ENCODE measurements around the gene PSMC2. TPM values are rescaled to one million over a fixed set of nuclear protein-coding genes. Genes with fewer than 3 reads are reported as not detected.

The PSMC2 gene
- polyA plus RNA-seq, 3 donors = 61.4 to 120 (median 104) TPM

DNA sequence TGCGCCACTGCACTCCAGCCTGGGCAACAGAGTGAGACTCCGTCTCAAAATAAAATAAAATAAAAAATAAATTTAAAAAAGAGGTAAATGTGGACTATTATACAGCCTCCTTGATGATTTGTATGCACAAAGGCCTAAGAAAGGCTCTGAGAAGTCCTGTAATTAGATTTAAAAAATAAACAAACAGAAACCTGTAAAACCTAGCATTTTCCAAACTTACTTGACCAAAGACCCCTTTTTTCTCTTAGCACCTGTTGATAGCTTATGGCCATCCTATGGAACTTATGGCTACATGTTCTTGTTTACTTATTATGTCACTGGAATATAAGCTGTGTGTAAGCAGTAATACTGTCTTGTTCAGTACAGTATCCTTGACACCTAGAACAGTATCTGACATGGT lies 8.6 kb upstream of the PSMC2 start:
- Histone ChIP-seq H3K9me3 (replicated peaks in 1 of 2; ENCODE audit: control insufficient read depth in 1 of 2, insufficient read depth in 1 of 2, low read length in 2 of 2) (no peaks in the 10 kb centered on the region), H3K27ac (ENCODE audit: low read depth in 1 of 2, low read length in 2 of 2) (no peak overlapping the region), H3K36me3 (replicated peaks in 1 of 2; ENCODE audit: control insufficient read depth in 1 of 2, insufficient read depth in 2 of 2, low read length in 2 of 2) (peaks cover 68 to 74% of the 10 kb centered on the region in 2 donors), H3K79me2 (ENCODE audit: insufficient read depth, low read length) (peaks cover 74% of the 10 kb centered on the region), H4K20me1 (ENCODE audit: insufficient read depth, low read length) (no peaks in the 10 kb centered on the region), H2AFZ (ENCODE audit: insufficient read depth, low read depth, low read length, poor library complexity, severe bottlenecking) (no peak overlapping the region), H3K4me1 (ENCODE audit: control insufficient read depth in 1 of 2, insufficient read depth in 2 of 2, low read length in 2 of 2) (peaks cover 8 to 10% of the 10 kb centered on the region in 2 donors), H3K9ac (ENCODE audit: insufficient read depth, low read length, poor library complexity, severe bottlenecking) (no peak overlapping the region), H3K27me3 (ENCODE audit: control insufficient read depth in 2 of 2, insufficient read depth in 2 of 2, low read length in 2 of 2) (no peaks in the 10 kb centered on the region), H3K4me3 (replicated peaks in 1 of 3; ENCODE audit: low read depth in 2 of 3, low read length in 3 of 3) (no peak overlapping the region), H3K4me2 (replicated peaks; ENCODE audit: extremely low read depth, low read length, poor library complexity, severe bottlenecking) (no peak overlapping the region)
- no peak for DNase-seq
- Mint-ChIP-seq H3K9me3 (no peaks in the 10 kb centered on the region), H3K36me3 (peaks cover 54 to 72% of the 10 kb centered on the region in 2 donors), H3K4me1 (peaks cover 17% of the 10 kb centered on the region), H3K27ac (no peak overlapping the region), H3K4me3 (no peak overlapping the region), H3K27me3 (ENCODE audit: low read depth in 3 of 3) (no peaks in the 10 kb centered on the region)
- TF ChIP-seq, protein P1, sequence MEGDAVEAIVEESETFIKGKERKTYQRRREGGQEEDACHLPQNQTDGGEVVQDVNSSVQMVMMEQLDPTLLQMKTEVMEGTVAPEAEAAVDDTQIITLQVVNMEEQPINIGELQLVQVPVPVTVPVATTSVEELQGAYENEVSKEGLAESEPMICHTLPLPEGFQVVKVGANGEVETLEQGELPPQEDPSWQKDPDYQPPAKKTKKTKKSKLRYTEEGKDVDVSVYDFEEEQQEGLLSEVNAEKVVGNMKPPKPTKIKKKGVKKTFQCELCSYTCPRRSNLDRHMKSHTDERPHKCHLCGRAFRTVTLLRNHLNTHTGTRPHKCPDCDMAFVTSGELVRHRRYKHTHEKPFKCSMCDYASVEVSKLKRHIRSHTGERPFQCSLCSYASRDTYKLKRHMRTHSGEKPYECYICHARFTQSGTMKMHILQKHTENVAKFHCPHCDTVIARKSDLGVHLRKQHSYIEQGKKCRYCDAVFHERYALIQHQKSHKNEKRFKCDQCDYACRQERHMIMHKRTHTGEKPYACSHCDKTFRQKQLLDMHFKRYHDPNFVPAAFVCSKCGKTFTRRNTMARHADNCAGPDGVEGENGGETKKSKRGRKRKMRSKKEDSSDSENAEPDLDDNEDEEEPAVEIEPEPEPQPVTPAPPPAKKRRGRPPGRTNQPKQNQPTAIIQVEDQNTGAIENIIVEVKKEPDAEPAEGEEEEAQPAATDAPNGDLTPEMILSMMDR (IDR thresholded peaks at IDR 0.05) = no peak
- intact Hi-C loops (cut with micrococcal nuclease) = no loop called here
- no CpG with 5 or more reads among the region's 2 CpGs for WGBS (ENCODE audit: insufficient coverage)

DNA sequence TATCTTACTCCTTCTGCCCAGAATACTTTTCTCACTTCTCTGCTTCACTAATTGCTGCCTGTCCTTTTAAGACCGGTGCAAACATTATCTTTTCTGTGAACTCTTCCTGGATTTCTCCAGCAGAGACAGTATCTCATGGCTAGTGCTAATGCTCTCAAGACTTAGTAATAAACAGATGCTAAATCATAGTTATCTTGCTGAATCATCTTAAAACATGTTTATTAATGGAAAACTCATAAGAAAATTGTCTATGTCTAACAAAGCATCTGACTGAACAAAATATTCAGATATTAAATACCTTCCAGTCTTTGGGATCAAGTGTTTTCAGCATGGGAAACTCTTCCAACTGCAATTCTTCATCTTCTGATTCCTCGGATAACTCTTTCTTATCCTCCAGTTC lies 6.0 kb upstream of the PSMC2 start:
- TF ChIP-seq, protein P1 (IDR thresholded peaks at IDR 0.05) = no peak
- Mint-ChIP-seq H3K9me3 (no peaks in the 10 kb centered on the region), H3K4me3 (no peak overlapping the region), H3K27ac (no peak overlapping the region), H3K36me3 (peaks cover 46 to 51% of the 10 kb centered on the region in 2 donors), H3K27me3 (ENCODE audit: low read depth in 3 of 3) (no peaks in the 10 kb centered on the region), H3K4me1 (peaks cover 31% of the 10 kb centered on the region)
- Histone ChIP-seq H3K9ac (ENCODE audit: insufficient read depth, low read length, poor library complexity, severe bottlenecking) (no peak overlapping the region), H2AFZ (ENCODE audit: insufficient read depth, low read depth, low read length, poor library complexity, severe bottlenecking) (no peak overlapping the region), H3K27me3 (ENCODE audit: control insufficient read depth in 2 of 2, insufficient read depth in 2 of 2, low read length in 2 of 2) (no peaks in the 10 kb centered on the region), H3K27ac (ENCODE audit: low read depth in 1 of 2, low read length in 2 of 2) (peak overlapping the region in 1 of 2 donors; percentile 4), H3K9me3 (replicated peaks in 1 of 2; ENCODE audit: control insufficient read depth in 1 of 2, insufficient read depth in 1 of 2, low read length in 2 of 2) (no peaks in the 10 kb centered on the region), H3K4me2 (replicated peaks; ENCODE audit: extremely low read depth, low read length, poor library complexity, severe bottlenecking) (no peak overlapping the region), H3K79me2 (ENCODE audit: insufficient read depth, low read length) (peaks cover 62% of the 10 kb centered on the region), H3K4me3 (replicated peaks in 1 of 3; ENCODE audit: low read depth in 2 of 3, low read length in 3 of 3) (no peak overlapping the region), H3K36me3 (replicated peaks in 1 of 2; ENCODE audit: control insufficient read depth in 1 of 2, insufficient read depth in 2 of 2, low read length in 2 of 2) (peaks cover 46 to 48% of the 10 kb centered on the region in 2 donors), H4K20me1 (ENCODE audit: insufficient read depth, low read length) (no peaks in the 10 kb centered on the region), H3K4me1 (ENCODE audit: control insufficient read depth in 1 of 2, insufficient read depth in 2 of 2, low read length in 2 of 2) (peaks cover 13 to 28% of the 10 kb centered on the region in 2 donors)
- no CpG with 5 or more reads among the region's 2 CpGs for WGBS (ENCODE audit: insufficient coverage)
- intact Hi-C loops (cut with micrococcal nuclease) = loop anchor here in 1 of 2 donors (5.0 kb wide), 1 partner anchor 44 kb away; the partner anchor contains the start of gene PMPCB
- DNase-seq = no peak

Measured in CD14-positive monocyte (primary cell).